Measurements from ENCODE around the gene ZNF735.
"Not testable (repeated sequence)": the region's sequence is repeated elsewhere in the genome, so short reads cannot be mapped to it uniquely, and the experiment has no call there.

The ZNF735 gene

DNA sequence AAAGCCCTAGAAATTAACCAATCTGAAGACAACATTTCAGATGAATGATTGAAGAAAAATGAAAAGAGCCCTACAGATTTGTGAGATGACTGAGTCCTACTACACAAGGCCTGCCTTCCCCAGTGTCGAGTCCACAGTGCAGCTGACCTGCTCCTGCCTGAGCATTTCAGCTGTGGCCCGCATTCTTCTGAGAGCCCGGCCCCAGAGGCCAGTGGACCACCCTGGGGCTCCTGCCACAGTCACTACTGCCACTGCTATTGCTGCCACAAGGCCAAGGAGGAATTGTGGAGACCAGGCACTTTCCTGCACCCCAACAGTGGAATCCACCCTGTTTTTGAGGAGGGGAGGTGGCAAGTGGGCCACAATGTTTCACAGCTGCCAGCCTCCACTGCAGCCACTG lies 19.6 kb upstream of the ZNF735 start:
- H3K9me3 ChIP-seq (ENCODE audit: control insufficient read depth in 1 of 2, low read length in 2 of 2): peaks cover 11 to 14% of the 10 kb centered on the region in 2 donors
- no peaks in the 10 kb centered on the region for H3K27me3 ChIP-seq (ENCODE audit: control insufficient read depth in 1 of 2, insufficient read depth in 2 of 2, low read length in 2 of 2)
- H3K27ac ChIP-seq (ENCODE audit: low read depth, low read length): no peak overlapping the region
- H3K9ac ChIP-seq (ENCODE audit: low read depth in 1 of 2, low read length in 2 of 2): no peak overlapping the region
- H3K4me3 ChIP-seq (ENCODE audit: low read depth in 1 of 2, low read length in 2 of 2): no peak overlapping the region
- no peaks in the 10 kb centered on the region for H3K4me1 ChIP-seq (ENCODE audit: control insufficient read depth in 1 of 2, insufficient read depth in 2 of 2, low read length in 2 of 2)
- no peaks in the 10 kb centered on the region for H3K36me3 ChIP-seq (ENCODE audit: control insufficient read depth in 1 of 2, insufficient read depth in 2 of 2, low read length in 2 of 2)

GRCh38 chr7:64192148-64192704 lies 14.8 kb upstream of the ZNF735 start:
- peaks cover 16 to 22% of the 10 kb centered on the region in 2 donors for H3K9me3 ChIP-seq (ENCODE audit: control insufficient read depth in 1 of 2, low read length in 2 of 2)
- no peak overlapping the region for H3K9ac ChIP-seq (ENCODE audit: low read depth in 1 of 2, low read length in 2 of 2)
- no peaks in the 10 kb centered on the region for H3K27me3 ChIP-seq (ENCODE audit: control insufficient read depth in 1 of 2, insufficient read depth in 2 of 2, low read length in 2 of 2)
- no peaks in the 10 kb centered on the region for H3K4me1 ChIP-seq (ENCODE audit: control insufficient read depth in 1 of 2, insufficient read depth in 2 of 2, low read length in 2 of 2)
- no peak overlapping the region for H3K27ac ChIP-seq (ENCODE audit: low read depth, low read length)
- no peaks in the 10 kb centered on the region for H3K36me3 ChIP-seq (ENCODE audit: control insufficient read depth in 1 of 2, insufficient read depth in 2 of 2, low read length in 2 of 2)
- H3K4me3 ChIP-seq (ENCODE audit: low read depth in 1 of 2, low read length in 2 of 2): no peak overlapping the region

DNA sequence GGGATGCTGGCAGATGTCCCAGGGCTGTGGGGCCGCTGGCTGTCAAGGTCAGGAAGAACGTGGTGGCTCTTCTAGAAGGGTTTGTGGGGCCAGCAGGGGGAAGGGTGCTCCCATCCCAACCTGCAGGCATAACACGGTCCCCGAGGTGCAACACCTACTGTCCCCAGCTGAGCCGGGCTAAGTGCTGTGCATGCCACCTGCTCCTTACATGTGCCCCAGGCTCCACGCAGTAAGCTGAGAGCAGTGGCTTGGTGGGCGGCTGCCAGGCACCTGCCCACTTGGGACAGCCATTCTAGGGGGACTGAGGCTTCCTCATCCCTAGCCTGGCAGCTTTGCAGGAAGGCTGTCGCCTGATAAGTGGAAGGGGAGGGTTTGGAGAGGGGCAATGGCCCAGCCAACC lies 14.2 kb upstream of the ZNF735 start:
- no peak overlapping the region for H3K27ac ChIP-seq (ENCODE audit: low read depth, low read length)
- no peaks in the 10 kb centered on the region for H3K36me3 ChIP-seq (ENCODE audit: control insufficient read depth in 1 of 2, insufficient read depth in 2 of 2, low read length in 2 of 2)
- H3K9ac ChIP-seq (ENCODE audit: low read depth in 1 of 2, low read length in 2 of 2): no peak overlapping the region
- no peaks in the 10 kb centered on the region for H3K4me1 ChIP-seq (ENCODE audit: control insufficient read depth in 1 of 2, insufficient read depth in 2 of 2, low read length in 2 of 2)
- peaks cover 16 to 22% of the 10 kb centered on the region in 2 donors for H3K9me3 ChIP-seq (ENCODE audit: control insufficient read depth in 1 of 2, low read length in 2 of 2)
- no peaks in the 10 kb centered on the region for H3K27me3 ChIP-seq (ENCODE audit: control insufficient read depth in 1 of 2, insufficient read depth in 2 of 2, low read length in 2 of 2)
- no peak overlapping the region for H3K4me3 ChIP-seq (ENCODE audit: low read depth in 1 of 2, low read length in 2 of 2)

DNA sequence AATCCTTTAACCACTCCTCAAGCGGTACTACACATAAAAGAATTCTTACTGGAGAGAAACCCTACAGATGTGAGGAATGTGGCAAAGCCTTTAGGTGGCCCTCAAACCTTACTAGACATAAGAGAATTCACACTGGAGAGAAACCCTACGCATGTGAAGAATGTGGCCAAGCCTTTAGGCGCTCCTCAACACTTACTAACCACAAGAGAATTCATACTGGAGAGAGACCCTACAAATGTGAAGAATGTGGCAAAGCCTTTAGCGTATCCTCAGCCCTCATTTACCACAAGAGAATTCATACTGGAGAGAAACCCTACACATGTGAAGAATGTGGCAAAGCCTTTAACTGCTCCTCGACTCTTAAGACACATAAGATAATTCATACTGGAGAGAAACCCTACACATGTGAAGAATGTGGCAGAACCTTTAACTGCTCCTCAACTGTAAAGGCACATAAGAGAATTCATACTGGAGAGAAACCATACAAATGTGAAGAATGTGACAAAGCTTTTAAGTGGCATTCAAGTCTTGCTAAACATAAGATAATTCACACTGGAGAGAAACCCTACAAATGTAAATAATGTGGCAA lies 12.8 kb downstream of the ZNF735 start:
- not testable (repeated sequence) for H3K4me3 ChIP-seq (ENCODE audit: low read depth in 1 of 2, low read length in 2 of 2); H3K36me3 ChIP-seq (ENCODE audit: control insufficient read depth in 1 of 2, insufficient read depth in 2 of 2, low read length in 2 of 2); H3K27me3 ChIP-seq (ENCODE audit: control insufficient read depth in 1 of 2, insufficient read depth in 2 of 2, low read length in 2 of 2); H3K9ac ChIP-seq (ENCODE audit: low read depth in 1 of 2, low read length in 2 of 2); H3K4me1 ChIP-seq (ENCODE audit: control insufficient read depth in 1 of 2, insufficient read depth in 2 of 2, low read length in 2 of 2); H3K27ac ChIP-seq (ENCODE audit: low read depth, low read length)
- peaks cover 33 to 34% of the 10 kb centered on the region in 2 donors for H3K9me3 ChIP-seq (ENCODE audit: control insufficient read depth in 1 of 2, low read length in 2 of 2)

- H3K27me3 ChIP-seq (ENCODE audit: control insufficient read depth in 1 of 2, insufficient read depth in 2 of 2, low read length in 2 of 2): no peaks in the 10 kb centered on the region
- no peak overlapping the region for H3K9ac ChIP-seq (ENCODE audit: low read depth in 1 of 2, low read length in 2 of 2)
- no peaks in the 10 kb centered on the region for H3K4me1 ChIP-seq (ENCODE audit: control insufficient read depth in 1 of 2, insufficient read depth in 2 of 2, low read length in 2 of 2)
- H3K9me3 ChIP-seq (ENCODE audit: control insufficient read depth in 1 of 2, low read length in 2 of 2): peaks cover 45 to 48% of the 10 kb centered on the region in 2 donors
- no peak overlapping the region for H3K4me3 ChIP-seq (ENCODE audit: low read depth in 1 of 2, low read length in 2 of 2)
- no peaks in the 10 kb centered on the region for H3K36me3 ChIP-seq (ENCODE audit: control insufficient read depth in 1 of 2, insufficient read depth in 2 of 2, low read length in 2 of 2)
- H3K27ac ChIP-seq (ENCODE audit: low read depth, low read length): no peak overlapping the region
Measured at GRCh38 chr7:64223366-64223765, 16.4 kb downstream of the ZNF735 start.

- H3K4me3 ChIP-seq (ENCODE audit: low read depth in 1 of 2, low read length in 2 of 2); H3K27me3 ChIP-seq (ENCODE audit: control insufficient read depth in 1 of 2, insufficient read depth in 2 of 2, low read length in 2 of 2); H3K36me3 ChIP-seq (ENCODE audit: control insufficient read depth in 1 of 2, insufficient read depth in 2 of 2, low read length in 2 of 2); H3K4me1 ChIP-seq (ENCODE audit: control insufficient read depth in 1 of 2, insufficient read depth in 2 of 2, low read length in 2 of 2); H3K9ac ChIP-seq (ENCODE audit: low read depth in 1 of 2, low read length in 2 of 2); H3K27ac ChIP-seq (ENCODE audit: low read depth, low read length): not testable (repeated sequence)
- H3K9me3 ChIP-seq (ENCODE audit: control insufficient read depth in 1 of 2, low read length in 2 of 2): peaks cover 40 to 50% of the 10 kb centered on the region in 2 donors
Measured at GRCh38 chr7:64228174-64228573, 21.2 kb downstream of the ZNF735 start, which contains the start of gene ZNF679. TSS of gene ZNF679 (plus strand) at chr7:64228474. CDS start at chr7:64249118, 20,644 bp downstream.

GRCh38 chr7:64266341-64266919 lies 59.4 kb downstream of the ZNF735 start:
- Histone ChIP-seq H3K9ac (ENCODE audit: low read depth in 1 of 2, low read length in 2 of 2) (no peak overlapping the region), H3K36me3 (ENCODE audit: control insufficient read depth in 1 of 2, insufficient read depth in 2 of 2, low read length in 2 of 2) (no peaks in the 10 kb centered on the region), H3K27ac (ENCODE audit: low read depth, low read length) (no peak overlapping the region), H3K9me3 (ENCODE audit: control insufficient read depth in 1 of 2, low read length in 2 of 2) (peaks cover 18 to 23% of the 10 kb centered on the region in 2 donors), H3K4me3 (ENCODE audit: low read depth in 1 of 2, low read length in 2 of 2) (no peak overlapping the region), H3K27me3 (ENCODE audit: control insufficient read depth in 1 of 2, insufficient read depth in 2 of 2, low read length in 2 of 2) (no peaks in the 10 kb centered on the region), H3K4me1 (ENCODE audit: control insufficient read depth in 1 of 2, insufficient read depth in 2 of 2, low read length in 2 of 2) (no peaks in the 10 kb centered on the region)

Measured in duodenal mucosa (tissue), 2 donors.